Activated CD8-positive, alpha-beta memory T cell treated with anti-CD3 and anti-CD28 coated beads for 4 hours (primary cell): ENCODE data around the gene NKX2-3.

Experiments
- DNase-seq, 2 donors: peaks; one replicate each; pipeline ENCODE4 v3.0.0-alpha.2; 2020; ENCODE audit warnings: low read depth in 2 of 2

NKX2-3 gene

DNA sequence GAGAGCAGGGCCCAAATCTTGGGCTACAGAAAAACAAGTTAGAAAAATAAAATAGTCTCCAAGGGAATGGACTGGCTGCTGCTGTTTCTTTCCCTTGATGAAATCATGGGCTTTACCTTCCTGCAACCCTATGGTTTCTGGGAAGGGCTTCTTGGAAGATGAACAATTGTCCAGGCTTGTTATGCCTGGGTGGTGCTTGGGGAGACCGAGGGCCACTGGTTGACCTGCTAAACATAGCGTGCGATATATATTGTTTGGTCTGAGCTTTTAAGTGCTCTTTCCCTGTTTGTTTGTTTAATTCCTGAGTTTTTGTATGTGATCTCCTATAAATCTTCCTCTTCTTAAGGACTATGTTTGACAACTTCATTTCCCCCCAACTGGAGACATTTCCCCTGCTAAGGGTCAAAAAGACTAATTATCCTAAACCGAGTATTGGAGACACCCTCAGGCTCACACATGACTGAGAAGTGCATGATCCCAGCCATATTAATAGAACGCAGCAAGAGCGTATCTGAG, 49.6 kb downstream of the NKX2-3 start:
- DNase-seq, result no peak

DNA sequence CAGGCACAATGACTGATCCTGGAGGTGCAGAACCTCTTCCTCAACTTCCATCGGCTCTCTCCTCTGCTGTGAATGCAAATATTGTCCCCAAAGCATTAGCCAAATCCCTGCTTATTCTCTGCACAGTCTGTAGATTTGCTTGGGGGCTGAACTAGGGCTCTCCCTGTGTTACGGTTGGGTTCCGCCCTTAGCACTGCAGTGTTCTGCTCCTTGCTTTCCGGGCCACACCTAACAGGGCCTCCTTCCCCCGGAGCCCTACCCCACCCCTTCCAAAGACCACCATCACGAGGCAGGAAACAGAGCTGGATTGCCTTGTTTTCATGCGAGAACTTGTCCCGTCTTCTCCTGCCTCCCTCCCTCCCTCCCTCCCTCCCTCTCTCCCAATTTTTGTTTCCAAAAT, 50.9 kb downstream of the NKX2-3 start:
- no peak for DNase-seq
